ENCODE data around the gene FBRSL1. TPM values are rescaled to one million over a fixed set of nuclear protein-coding genes. Genes with fewer than 3 reads are reported as not detected.

The FBRSL1 gene
- total RNA-seq = 12.1 and 12.2 TPM in 2 replicates

GRCh38 chr12:132489602-132490266 lies at the start of gene FBRSL1:
TSS of gene FBRSL1 (plus strand) at chr12:132490151.

Other genes with a start within 250 kb of the FBRSL1 start
- 0.67 TPM in 1 of 2 replicates, not detected in the other for gene GALNT9, start 160.6 kb upstream of the FBRSL1 start, total RNA-seq
- gene LRCOL1, start 120.4 kb downstream of the FBRSL1 start, total RNA-seq = 0.50 TPM in 1 of 2 replicates, not detected in the other
- not detected in 2 replicates for gene P2RX2, start 128.6 kb downstream of the FBRSL1 start, total RNA-seq
- gene POLE, start 197.2 kb downstream of the FBRSL1 start, total RNA-seq = 22.4 and 25.3 TPM in 2 replicates
- gene PXMP2, start 197.4 kb downstream of the FBRSL1 start, total RNA-seq = 44.9 and 50.8 TPM in 2 replicates
- 40.6 and 44.9 TPM in 2 replicates for gene PGAM5, start 220.7 kb downstream of the FBRSL1 start, total RNA-seq